Nephron (organoid): ENCODE results near the gene TFDP2.
"Not testable (repeated sequence)": the region's sequence is repeated elsewhere in the genome, so short reads cannot be mapped to it uniquely, and the experiment has no call there.

Experiments used
- H3K27ac Mint-ChIP-seq, 3 experiments: 2 replicates each; pipeline ENCODE4 v1.8.0; 2020; ENCODE audit warnings: mixed read lengths in 3 of 3, mild to moderate bottlenecking in 2 of 3, moderate library complexity in 1 of 3
- H3K27me3 Mint-ChIP-seq: 2 replicates; pipeline ENCODE4 v1.8.0; 2021; ENCODE audit warnings: low read depth, mild to moderate bottlenecking, moderate library complexity, mixed read lengths
- H3K36me3 Mint-ChIP-seq: 2 replicates; pipeline ENCODE4 v1.8.0; 2020; ENCODE audit warnings: low read depth, mixed read lengths
- H3K4me1 Mint-ChIP-seq: 2 replicates; pipeline ENCODE4 v1.8.0; 2020; ENCODE audit warnings: mixed read lengths
- H3K4me3 Mint-ChIP-seq, 3 experiments: 2 replicates each; pipeline ENCODE4 v1.8.0; 2020; ENCODE audit warnings: mild to moderate bottlenecking in 3 of 3, mixed read lengths in 3 of 3, moderate library complexity in 2 of 3
- H3K9me3 Mint-ChIP-seq: 2 replicates; pipeline ENCODE4 v1.8.0; 2020; ENCODE audit warnings: mixed read lengths
- CTCF ChIP-seq, 3 experiments: fragments of 200-600 bp; sonication (generic); IDR thresholded peaks; one replicate each; pipeline ENCODE4 v1.5.0; 2021; ENCODE audit warnings: antibody characterized with exemption in 3 of 3; ENCODE audit not compliant: unreplicated experiment in 3 of 3

Gene TFDP2

GRCh38 chr3:141915016-141915415 lies 234.3 kb downstream of the TFDP2 start:
- H3K4me3 Mint-ChIP-seq, result no peak overlapping the region
- H3K4me1 Mint-ChIP-seq, result peaks cover 16% of the 10 kb centered on the region
- H3K27ac Mint-ChIP-seq, result peak overlapping the region in 1 of 3 experiments; percentile 50
- no peak for TF ChIP-seq CTCF (IDR thresholded peaks at IDR 0.05; ENCODE audit: unreplicated experiment in 3 of 3)
- H3K36me3 Mint-ChIP-seq, result peaks cover 62% of the 10 kb centered on the region
- no peaks in the 10 kb centered on the region for H3K27me3 Mint-ChIP-seq
- peaks cover 3% of the 10 kb centered on the region for H3K9me3 Mint-ChIP-seq

GRCh38 chr3:141914311-141914710 lies 235.0 kb downstream of the TFDP2 start:
- Mint-ChIP-seq H3K9me3 (peaks cover 3% of the 10 kb centered on the region), H3K4me1 (peaks cover 16% of the 10 kb centered on the region)

GRCh38 chr3:141913150-141913811 lies 236.1 kb downstream of the TFDP2 start:
- Mint-ChIP-seq H3K4me3 (no peak overlapping the region), H3K36me3 (peaks cover 71% of the 10 kb centered on the region), H3K9me3 (peaks cover 3% of the 10 kb centered on the region), H3K4me1 (peaks cover 16% of the 10 kb centered on the region), H3K27me3 (no peaks in the 10 kb centered on the region), H3K27ac (no peak overlapping the region)
- peak; percentile 41 to 46 (median 42) for TF ChIP-seq CTCF (IDR thresholded peaks at IDR 0.05; ENCODE audit: unreplicated experiment in 3 of 3)

More at GRCh38 chr3:141914311-141914710, 235.0 kb downstream of the TFDP2 start:
- H3K27ac Mint-ChIP-seq, result no peak overlapping the region
- peaks cover 69% of the 10 kb centered on the region for H3K36me3 Mint-ChIP-seq
- H3K27me3 Mint-ChIP-seq, result no peaks in the 10 kb centered on the region
- no peak overlapping the region for H3K4me3 Mint-ChIP-seq
- no peak for TF ChIP-seq CTCF (IDR thresholded peaks at IDR 0.05; ENCODE audit: unreplicated experiment in 3 of 3)

- H3K36me3 Mint-ChIP-seq, result peaks cover 77% of the 10 kb centered on the region
- not testable (repeated sequence) for H3K9me3 Mint-ChIP-seq, H3K27ac Mint-ChIP-seq, H3K4me1 Mint-ChIP-seq, H3K4me3 Mint-ChIP-seq, H3K27me3 Mint-ChIP-seq
Measured at GRCh38 chr3:141909986-141910385, 239.4 kb downstream of the TFDP2 start.

GRCh38 chr3:141909408-141909807 lies 239.9 kb downstream of the TFDP2 start:
- Mint-ChIP-seq H3K27ac (no peak overlapping the region), H3K27me3 (no peaks in the 10 kb centered on the region), H3K4me3 (no peak overlapping the region), H3K36me3 (peaks cover 78% of the 10 kb centered on the region), H3K4me1 (no peaks in the 10 kb centered on the region), H3K9me3 (peaks cover 3% of the 10 kb centered on the region)
- no peak for TF ChIP-seq CTCF (IDR thresholded peaks at IDR 0.05; ENCODE audit: unreplicated experiment in 3 of 3)

GRCh38 chr3:141905129-141905528 lies 244.2 kb downstream of the TFDP2 start:
- H3K9me3 Mint-ChIP-seq, result no peaks in the 10 kb centered on the region
- H3K4me3 Mint-ChIP-seq, result no peak overlapping the region
- no peaks in the 10 kb centered on the region for H3K27me3 Mint-ChIP-seq
- no peaks in the 10 kb centered on the region for H3K4me1 Mint-ChIP-seq
- peaks cover 42% of the 10 kb centered on the region for H3K36me3 Mint-ChIP-seq
- TF ChIP-seq CTCF (IDR thresholded peaks at IDR 0.05; ENCODE audit: unreplicated experiment in 3 of 3), result no peak
- H3K27ac Mint-ChIP-seq, result no peak overlapping the region
